NT2/D1 (cell line): Measurements from ENCODE around the gene KRCC1.

Experiments used
- YY1 ChIP-seq: IDR thresholded peaks from 2 replicates; pipeline ENCODE4 v1.6.1; 2011; ENCODE audit not compliant: insufficient read length, insufficient read depth
- ZNF274 ChIP-seq: IDR thresholded peaks from 2 replicates; pipeline ENCODE4 v1.6.1; 2011; ENCODE audit warnings: mild to moderate bottlenecking, low read depth, low read length

- TF ChIP-seq YY1: no peak
- no peak for TF ChIP-seq ZNF274
Observed at GRCh38 chr2:88028931-88029330, 26.7 kb downstream of the KRCC1 start.
